Measurements from ENCODE around the gene VDR. TPM values are rescaled to one million over a fixed set of nuclear protein-coding genes. Genes with fewer than 3 reads are reported as not detected.

Gene VDR
- total RNA-seq, 3 donors from 2014 or later (not counting 1 experiment from before 2014, with no cell fraction given) = 1.1 to 2.5 (median 1.6) TPM

DNA sequence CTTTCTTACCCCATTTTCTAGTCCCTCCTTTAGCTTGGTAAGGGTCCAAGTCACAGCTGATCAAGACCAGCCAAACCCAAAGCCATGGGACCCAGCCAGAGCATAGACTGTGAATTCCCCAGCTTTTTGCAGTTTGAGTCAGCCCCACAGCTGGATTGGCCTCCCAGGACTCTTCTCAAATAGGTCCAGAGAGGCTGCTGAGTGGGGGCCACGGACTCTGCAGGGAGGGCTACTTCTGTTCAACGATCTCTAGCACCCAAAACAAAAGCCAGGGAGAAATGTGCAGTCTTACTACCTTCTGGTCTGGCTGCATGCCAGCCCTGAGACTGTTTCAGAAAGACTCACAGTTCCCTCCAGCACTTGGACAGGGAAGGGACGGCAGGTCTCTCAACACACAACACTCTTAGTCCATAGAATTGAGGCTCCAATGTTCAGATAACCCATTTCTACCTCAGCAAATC is 1.6 kb downstream of the VDR start:
- Histone ChIP-seq H3K36me3 (ENCODE audit: control insufficient read depth, insufficient read depth, low read length) (no peaks in the 10 kb centered on the region), H3K4me1 (ENCODE audit: control insufficient read depth, insufficient read depth, low read length) (peaks cover 54% of the 10 kb centered on the region), H3K9me3 (ENCODE audit: control insufficient read depth, insufficient read depth, low read length) (no peaks in the 10 kb centered on the region), H3K27me3 (ENCODE audit: control insufficient read depth, insufficient read depth, low read length) (peaks cover 25% of the 10 kb centered on the region), H3K27ac (ENCODE audit: low read length) (no peak overlapping the region), H3K4me3 (ENCODE audit: low read length) (no peak overlapping the region)
- ATAC-seq (no peak), DNase-seq (peak in 1 of 2 donors; percentile 41)
- 24% methylated on average over 3 of the region's 3 CpGs for WGBS (ENCODE audit: insufficient coverage)
- Mint-ChIP-seq H3K9me3 (no peaks in the 10 kb centered on the region), H3K27ac (no peak overlapping the region), H3K27me3 (ENCODE audit: low read depth in 2 of 2) (peaks cover 30 to 44% of the 10 kb centered on the region in 2 donors), H3K36me3 (no peaks in the 10 kb centered on the region), H3K4me3 (no peak overlapping the region), H3K4me1 (peaks cover 42 to 51% of the 10 kb centered on the region in 2 donors)
- intact Hi-C loops (cut with micrococcal nuclease) = loop anchor here (5.0 kb wide), 1 partner anchor 264 kb away; no protein-coding TSS in a partner anchor
- no peak for TF ChIP-seq CTCF (IDR thresholded peaks at IDR 0.05)

- no peak for DNase-seq
- intact Hi-C loops (cut with micrococcal nuclease) = loop anchor here (5.0 kb wide), 1 partner anchor 265 kb away; no protein-coding TSS in a partner anchor
- no peak for TF ChIP-seq CTCF (IDR thresholded peaks at IDR 0.05)
- Mint-ChIP-seq H3K9me3 (no peaks in the 10 kb centered on the region), H3K36me3 (no peaks in the 10 kb centered on the region), H3K27me3 (ENCODE audit: low read depth in 2 of 2) (peaks cover 32 to 42% of the 10 kb centered on the region in 2 donors), H3K4me1 (peaks cover 42 to 51% of the 10 kb centered on the region in 2 donors), H3K4me3 (no peak overlapping the region), H3K27ac (no peak overlapping the region)
- no peak for ATAC-seq
- Histone ChIP-seq H3K36me3 (ENCODE audit: control insufficient read depth, insufficient read depth, low read length) (no peaks in the 10 kb centered on the region), H3K4me1 (ENCODE audit: control insufficient read depth, insufficient read depth, low read length) (peaks cover 54% of the 10 kb centered on the region), H3K27ac (ENCODE audit: low read length) (no peak overlapping the region), H3K4me3 (ENCODE audit: low read length) (no peak overlapping the region), H3K9me3 (ENCODE audit: control insufficient read depth, insufficient read depth, low read length) (no peaks in the 10 kb centered on the region), H3K27me3 (ENCODE audit: control insufficient read depth, insufficient read depth, low read length) (peaks cover 27% of the 10 kb centered on the region)
Observed at GRCh38 chr12:47902131-47902639, 2.6 kb downstream of the VDR start.

DNA sequence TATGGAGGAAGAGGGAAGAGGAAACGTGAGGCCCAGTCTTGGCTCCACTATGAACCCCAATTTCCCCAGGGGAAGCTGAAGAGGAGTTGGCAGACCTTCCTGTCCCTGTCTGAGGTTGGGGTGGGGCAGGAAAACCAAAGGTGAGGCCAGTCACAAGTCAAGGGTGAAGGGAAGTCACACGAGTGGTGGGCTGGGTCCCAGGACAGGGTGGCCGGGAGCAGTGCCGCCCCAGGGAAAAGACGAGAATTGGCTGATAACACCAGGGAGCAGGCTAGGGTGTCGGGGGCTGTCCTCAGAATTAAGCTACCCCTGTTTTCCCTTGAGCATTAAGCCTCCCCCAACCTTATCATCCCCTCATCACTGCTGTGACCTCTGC is 3.1 kb downstream of the VDR start:
- ATAC-seq (no peak), DNase-seq (no peak)
- 68% methylated on average over 6 of the region's 6 CpGs for WGBS (ENCODE audit: insufficient coverage)
- peaks cover 55% of the 10 kb centered on the region for H3K4me1 ChIP-seq (ENCODE audit: control insufficient read depth, insufficient read depth, low read length)
- intact Hi-C loops (cut with micrococcal nuclease) = loop anchor here (5.0 kb wide), 1 partner anchor 266 kb away; no protein-coding TSS in a partner anchor
- H3K27ac Mint-ChIP-seq = no peak overlapping the region
- H3K36me3 Mint-ChIP-seq = no peaks in the 10 kb centered on the region
- no peak overlapping the region for H3K27ac ChIP-seq (ENCODE audit: low read length)
- no peaks in the 10 kb centered on the region for H3K36me3 ChIP-seq (ENCODE audit: control insufficient read depth, insufficient read depth, low read length)
- peaks cover 28% of the 10 kb centered on the region for H3K27me3 ChIP-seq (ENCODE audit: control insufficient read depth, insufficient read depth, low read length)
- H3K4me3 Mint-ChIP-seq = no peak overlapping the region
- no peaks in the 10 kb centered on the region for H3K9me3 ChIP-seq (ENCODE audit: control insufficient read depth, insufficient read depth, low read length)
- no peak for TF ChIP-seq CTCF (IDR thresholded peaks at IDR 0.05)
- H3K9me3 Mint-ChIP-seq = no peaks in the 10 kb centered on the region
- H3K4me3 ChIP-seq (ENCODE audit: low read length) = no peak overlapping the region
- H3K27me3 Mint-ChIP-seq (ENCODE audit: low read depth in 2 of 2) = peaks cover 32 to 42% of the 10 kb centered on the region in 2 donors
- peaks cover 42 to 51% of the 10 kb centered on the region in 2 donors for H3K4me1 Mint-ChIP-seq

All from natural killer cell (primary cell).